SH-SY5Y (cell line): ENCODE data around the gene PLD5.

Source experiments
- GATA2 ChIP-seq: IDR thresholded peaks from 2 replicates; pipeline ENCODE4 v1.6.1; 2011; ENCODE audit warnings: mild to moderate bottlenecking, low read depth, low read length
- GATA3 ChIP-seq: IDR thresholded peaks from 2 replicates; pipeline ENCODE4 v1.6.1; 2011; ENCODE audit warnings: low read depth, mild to moderate bottlenecking, low read length, moderate library complexity

- TF ChIP-seq GATA3 (no peak), GATA2 (no peak)
These were observed 31.8 kb upstream of the PLD5 start for GRCh38 chr1:242556276-242556675.
